ENCODE measurements around the gene BHLHE23.
"Not testable (repeated sequence)": the region's sequence is repeated elsewhere in the genome, so short reads cannot be mapped to it uniquely, and the experiment has no call there.

BHLHE23 gene

DNA sequence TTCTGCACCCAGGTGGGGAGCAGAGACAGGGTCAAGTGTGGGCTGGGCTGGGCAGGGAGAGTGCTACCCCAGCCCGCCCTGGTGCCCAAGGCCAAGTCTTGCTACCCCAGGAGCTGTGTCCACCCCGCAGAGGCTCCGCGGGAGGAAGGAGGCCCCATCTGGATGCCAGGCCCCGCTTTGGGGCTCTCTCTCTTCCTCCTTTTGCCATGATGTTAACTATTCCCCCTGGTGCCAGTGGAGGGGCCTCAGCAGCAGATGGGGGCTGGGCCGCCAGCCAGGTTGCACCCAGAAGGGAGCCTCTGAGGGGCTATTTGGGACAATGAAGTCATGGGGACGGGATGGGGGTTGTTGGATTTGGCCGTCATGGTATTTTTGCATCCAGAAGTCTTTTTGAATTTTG is 45.0 kb downstream of the BHLHE23 start:
- Histone ChIP-seq H3K36me3 (ENCODE audit: insufficient read depth, low read length) (no peaks in the 10 kb centered on the region; the same call in 1 of the 2 replicates), H3K27me3 (ENCODE audit: insufficient read depth, low read length) (no peaks in the 10 kb centered on the region), H3K79me2 (ENCODE audit: control insufficient read depth, insufficient read depth, low read length, unreplicated experiment) (peaks cover 6% of the 10 kb centered on the region), H3K4me3 (ENCODE audit: low read depth, low read length) (no peak overlapping the region), H3K27ac (ENCODE audit: low read depth, low read length) (no peak overlapping the region), H2AFZ (ENCODE audit: low read length, unreplicated experiment) (no peak overlapping the region), H3K4me1 (ENCODE audit: control insufficient read depth, insufficient read depth, low read length, unreplicated experiment) (no peaks in the 10 kb centered on the region)

DNA sequence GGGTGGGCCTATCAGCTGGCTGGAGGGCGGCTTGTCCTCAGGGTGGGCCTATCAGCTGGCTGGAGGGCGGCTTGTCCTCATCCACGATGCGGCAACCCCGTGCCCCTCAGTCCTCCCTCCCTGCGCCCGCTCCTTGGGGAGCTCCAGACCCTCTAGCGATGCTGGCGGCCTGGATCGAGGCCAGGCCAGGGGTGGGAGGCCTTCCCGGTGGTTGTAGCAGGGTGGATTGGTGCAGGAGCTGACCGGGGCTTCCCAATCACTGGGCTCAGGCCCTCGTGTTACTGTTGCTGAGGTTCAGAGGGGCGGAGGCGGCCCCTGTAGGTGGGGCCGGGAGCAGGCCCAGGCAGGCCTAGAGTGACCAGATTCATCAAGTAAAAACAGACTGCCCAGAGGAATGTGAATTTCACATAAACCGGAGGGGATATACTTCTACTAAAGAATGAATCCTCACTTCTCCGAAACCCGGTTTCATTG is 45.4 kb downstream of the BHLHE23 start:
- Histone ChIP-seq H3K79me2 (ENCODE audit: control insufficient read depth, insufficient read depth, low read length, unreplicated experiment) (peaks cover 6% of the 10 kb centered on the region), H3K4me1 (ENCODE audit: control insufficient read depth, insufficient read depth, low read length, unreplicated experiment) (no peaks in the 10 kb centered on the region), H3K27me3 (ENCODE audit: insufficient read depth, low read length) (no peaks in the 10 kb centered on the region), H3K4me3 (ENCODE audit: low read depth, low read length) (no peak overlapping the region), H3K27ac (ENCODE audit: low read depth, low read length) (no peak overlapping the region), H2AFZ (ENCODE audit: low read length, unreplicated experiment) (no peak overlapping the region), H3K36me3 (ENCODE audit: insufficient read depth, low read length) (no peaks in the 10 kb centered on the region; the same call in 1 of the 2 replicates)

DNA sequence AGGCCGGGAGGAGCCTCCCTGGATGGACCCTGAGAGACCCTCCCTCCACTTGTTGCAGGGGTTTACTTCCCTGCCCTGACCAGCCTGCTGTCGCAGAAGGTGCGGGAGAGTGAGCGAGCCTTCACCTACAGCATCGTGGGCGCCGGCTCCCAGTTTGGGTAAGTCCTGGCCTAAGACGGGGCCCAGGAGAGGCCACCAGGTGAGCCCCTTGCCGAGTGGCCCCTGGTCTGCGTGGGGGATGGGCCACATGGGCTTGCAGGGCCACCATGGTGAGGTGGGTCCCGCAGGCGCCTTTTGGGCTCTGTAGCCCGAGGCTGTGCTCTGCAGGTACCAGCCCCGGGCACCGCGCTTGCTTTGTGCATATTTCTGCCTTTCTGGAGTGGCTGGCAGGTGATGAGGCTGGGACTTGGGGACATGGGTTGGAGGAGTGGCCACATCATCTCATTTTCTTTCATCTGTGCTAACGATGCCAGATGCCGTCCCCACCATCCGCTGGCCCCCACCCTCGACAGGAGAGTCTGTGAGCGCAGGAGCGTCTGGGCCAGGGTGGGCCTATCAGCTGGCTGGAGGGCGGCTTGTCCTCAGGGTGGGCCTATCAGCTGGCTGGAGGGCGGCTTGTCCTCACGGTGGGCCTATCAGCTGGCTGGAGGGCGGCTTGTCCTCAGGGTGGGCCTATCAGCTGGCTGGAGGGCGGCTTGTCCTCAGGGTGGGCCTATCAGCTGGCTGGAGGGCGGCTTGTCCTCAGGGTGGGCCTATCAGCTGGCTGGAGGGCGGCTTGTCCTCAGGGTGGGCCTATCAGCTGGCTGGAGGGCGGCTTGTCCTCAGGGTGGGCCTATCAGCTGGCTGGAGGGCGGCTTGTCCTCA is 46.1 kb downstream of the BHLHE23 start:
- H2AFZ ChIP-seq (ENCODE audit: low read length, unreplicated experiment); H3K27me3 ChIP-seq (ENCODE audit: insufficient read depth, low read length); H3K4me3 ChIP-seq (ENCODE audit: low read depth, low read length); H3K36me3 ChIP-seq (ENCODE audit: insufficient read depth, low read length); H3K27ac ChIP-seq (ENCODE audit: low read depth, low read length); H3K4me1 ChIP-seq (ENCODE audit: control insufficient read depth, insufficient read depth, low read length, unreplicated experiment); H3K79me2 ChIP-seq (ENCODE audit: control insufficient read depth, insufficient read depth, low read length, unreplicated experiment): not testable (repeated sequence)

DNA sequence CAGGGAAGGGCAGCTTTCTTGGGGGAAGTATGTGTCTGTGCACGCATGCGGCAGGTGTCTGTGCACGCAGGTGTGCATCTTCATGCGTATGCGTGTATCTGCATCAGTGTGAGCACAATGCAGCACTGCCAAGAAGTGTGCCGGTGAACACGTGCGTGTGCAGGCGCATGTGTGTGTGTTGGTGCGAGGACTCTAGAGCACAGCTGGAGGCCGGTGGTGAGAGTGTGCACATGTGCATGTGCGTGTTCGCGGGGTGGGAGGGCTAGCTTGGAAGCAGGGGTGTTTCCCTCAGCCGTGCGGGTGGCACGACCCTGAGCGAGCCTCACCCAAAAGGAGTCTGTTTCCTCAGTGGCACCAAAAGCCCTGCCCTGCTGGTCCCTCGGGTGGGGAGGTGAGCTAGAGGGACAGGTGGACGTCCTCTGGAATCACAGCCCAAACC is 46.7 kb downstream of the BHLHE23 start:
- Histone ChIP-seq H2AFZ (ENCODE audit: low read length, unreplicated experiment) (no peak overlapping the region), H3K4me1 (ENCODE audit: control insufficient read depth, insufficient read depth, low read length, unreplicated experiment) (no peaks in the 10 kb centered on the region), H3K36me3 (ENCODE audit: insufficient read depth, low read length) (no peaks in the 10 kb centered on the region; the same call in 1 of the 2 replicates), H3K27ac (ENCODE audit: low read depth, low read length) (no peak overlapping the region), H3K79me2 (ENCODE audit: control insufficient read depth, insufficient read depth, low read length, unreplicated experiment) (peaks cover 15% of the 10 kb centered on the region), H3K27me3 (ENCODE audit: insufficient read depth, low read length) (no peaks in the 10 kb centered on the region), H3K4me3 (ENCODE audit: low read depth, low read length) (no peak overlapping the region)

DNA sequence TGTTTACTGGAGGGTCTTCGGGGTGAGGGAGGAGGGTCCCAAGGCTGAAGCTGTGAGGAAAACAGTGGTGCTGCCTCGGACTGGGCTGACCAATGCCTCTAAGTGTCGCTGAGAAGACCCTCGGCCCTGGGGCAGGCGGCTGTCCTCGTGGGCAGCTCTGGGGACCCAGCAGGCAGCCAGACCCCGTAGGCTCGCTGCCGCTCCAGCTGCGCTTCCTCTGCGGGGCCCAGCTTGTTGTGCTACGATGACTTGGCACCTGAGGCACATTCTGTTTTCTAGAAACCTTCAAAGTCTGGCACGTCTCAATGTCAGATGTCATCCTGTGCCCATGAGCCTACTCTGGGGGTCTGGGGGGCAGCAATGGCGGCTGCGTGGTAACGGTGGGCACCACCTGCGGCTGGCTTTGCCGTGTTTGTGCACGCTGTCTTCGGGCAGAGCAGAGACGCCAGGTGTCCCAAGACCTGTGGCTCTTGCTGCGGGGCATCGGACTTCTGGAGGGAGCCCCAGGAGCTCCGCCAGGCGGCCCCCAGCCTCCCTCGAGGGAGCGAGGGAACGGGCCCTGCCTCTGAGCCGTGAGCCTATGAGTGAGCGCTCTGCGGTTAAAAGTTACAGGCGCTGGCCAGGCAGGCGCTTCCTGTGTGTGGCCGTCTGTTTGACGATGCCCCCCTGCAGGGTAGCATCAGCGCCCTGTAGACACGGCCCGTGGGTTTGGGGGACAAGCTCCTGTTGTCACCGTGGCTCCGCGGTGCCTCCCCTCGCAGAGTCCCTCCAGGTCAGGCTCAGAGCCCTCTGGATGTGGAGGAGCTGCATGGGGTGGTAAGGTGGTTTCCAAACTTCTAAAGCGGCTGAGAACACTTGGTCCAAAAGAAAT is 47.4 kb downstream of the BHLHE23 start:
- Histone ChIP-seq H3K4me3 (ENCODE audit: low read depth, low read length) (no peak overlapping the region), H3K36me3 (ENCODE audit: insufficient read depth, low read length) (no peaks in the 10 kb centered on the region; the same call in 1 of the 2 replicates), H3K27me3 (ENCODE audit: insufficient read depth, low read length) (no peaks in the 10 kb centered on the region), H3K27ac (ENCODE audit: low read depth, low read length) (no peak overlapping the region), H3K4me1 (ENCODE audit: control insufficient read depth, insufficient read depth, low read length, unreplicated experiment) (peaks cover 4% of the 10 kb centered on the region), H2AFZ (ENCODE audit: low read length, unreplicated experiment) (no peak overlapping the region), H3K79me2 (ENCODE audit: control insufficient read depth, insufficient read depth, low read length, unreplicated experiment) (peaks cover 22% of the 10 kb centered on the region)

DNA sequence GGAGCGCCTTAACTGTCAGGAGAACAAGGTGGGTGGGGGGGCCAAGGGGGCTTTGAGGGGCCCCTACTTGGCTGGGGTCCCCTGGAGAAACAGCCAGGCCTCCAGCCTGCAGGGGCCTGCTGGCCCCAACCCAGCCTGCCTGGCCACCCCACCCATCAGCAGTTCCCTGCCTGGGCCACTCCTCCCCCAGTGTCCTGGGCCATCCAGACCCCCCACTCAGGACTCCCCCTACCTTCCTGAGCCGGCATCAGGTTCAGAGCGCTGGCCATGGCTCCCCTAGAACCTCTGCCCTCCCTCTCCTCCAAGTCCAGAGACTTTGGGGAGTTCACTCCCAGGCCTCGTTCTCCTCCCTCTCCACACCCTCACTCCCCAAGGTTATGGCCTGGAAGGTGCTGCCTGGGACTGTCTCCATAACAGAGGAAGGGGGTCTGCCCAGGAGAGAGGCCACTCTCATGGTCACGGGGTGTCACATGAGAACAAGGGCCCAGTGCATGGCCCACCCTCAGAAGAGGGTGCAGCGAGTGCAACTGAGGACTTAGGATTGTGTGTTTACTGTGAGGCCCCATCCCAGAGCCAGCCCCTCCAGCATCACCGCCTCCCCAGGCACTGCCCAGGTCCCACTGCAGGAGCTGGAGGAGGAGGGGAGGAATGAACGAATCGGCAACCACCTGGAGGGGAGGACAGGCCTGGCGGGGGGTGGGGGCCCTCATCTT is 48.2 kb downstream of the BHLHE23 start:
- Histone ChIP-seq H3K4me1 (ENCODE audit: control insufficient read depth, insufficient read depth, low read length, unreplicated experiment) (peaks cover 5% of the 10 kb centered on the region), H3K4me3 (ENCODE audit: low read depth, low read length) (no peak overlapping the region), H3K36me3 (ENCODE audit: insufficient read depth, low read length) (no peaks in the 10 kb centered on the region), H3K27me3 (ENCODE audit: insufficient read depth, low read length) (no peaks in the 10 kb centered on the region), H2AFZ (ENCODE audit: low read length, unreplicated experiment) (no peak overlapping the region), H3K79me2 (ENCODE audit: control insufficient read depth, insufficient read depth, low read length, unreplicated experiment) (peaks cover 23% of the 10 kb centered on the region), H3K27ac (ENCODE audit: low read depth, low read length) (no peak overlapping the region)

DNA sequence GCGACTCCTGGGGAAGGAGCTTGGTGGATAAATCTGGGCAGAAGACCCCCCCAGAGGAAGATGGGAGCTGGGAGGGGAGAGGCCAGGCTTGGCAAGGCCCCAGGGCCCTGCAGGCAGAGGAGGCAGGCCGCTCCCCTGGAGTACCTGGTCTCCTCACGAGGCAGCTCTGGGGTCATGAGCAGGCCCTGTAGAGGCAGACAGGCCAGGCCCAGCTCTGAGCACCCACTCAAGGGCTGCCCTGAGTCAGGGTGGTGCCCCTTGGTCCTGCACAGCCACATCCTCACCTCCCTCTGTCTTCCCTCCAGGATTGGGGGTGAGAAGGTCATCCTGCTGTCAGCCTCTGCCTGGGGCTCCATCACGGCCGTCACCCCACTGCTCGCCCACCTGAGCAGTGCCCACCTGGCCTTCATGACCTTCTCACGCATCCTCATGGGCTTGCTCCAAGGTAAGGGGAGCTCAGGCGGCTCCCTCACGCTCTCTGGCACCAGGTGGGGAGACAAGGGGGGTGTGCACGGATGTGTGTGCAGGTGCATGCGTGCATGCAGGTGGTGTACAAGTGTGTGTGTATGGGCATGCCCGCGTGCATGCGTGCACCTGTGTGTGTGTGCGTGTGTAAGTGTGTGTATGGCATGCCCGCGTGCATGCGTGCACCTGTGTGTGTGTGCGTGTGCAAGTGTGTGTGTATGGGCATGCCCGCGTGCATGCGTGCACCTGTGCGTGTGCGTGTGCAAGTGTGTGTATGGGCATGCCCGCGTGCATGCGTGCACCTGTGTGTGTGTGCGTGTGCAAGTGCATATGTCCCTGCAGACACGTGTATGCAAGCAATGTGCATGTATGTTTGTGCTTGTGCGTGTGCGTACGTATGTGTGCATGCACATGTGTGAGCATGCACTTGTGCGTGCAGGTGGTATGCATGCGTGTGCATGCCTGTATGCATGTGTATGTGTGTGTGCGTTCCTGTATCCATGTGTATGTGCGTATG is 49.3 kb downstream of the BHLHE23 start:
- Histone ChIP-seq H3K79me2 (ENCODE audit: control insufficient read depth, insufficient read depth, low read length, unreplicated experiment) (peaks cover 23% of the 10 kb centered on the region), H3K27ac (ENCODE audit: low read depth, low read length) (no peak overlapping the region), H3K36me3 (ENCODE audit: insufficient read depth, low read length) (no peaks in the 10 kb centered on the region), H3K4me1 (ENCODE audit: control insufficient read depth, insufficient read depth, low read length, unreplicated experiment) (peaks cover 5% of the 10 kb centered on the region), H2AFZ (ENCODE audit: low read length, unreplicated experiment) (no peak overlapping the region), H3K27me3 (ENCODE audit: insufficient read depth, low read length) (no peaks in the 10 kb centered on the region), H3K4me3 (ENCODE audit: low read depth, low read length) (no peak overlapping the region)

DNA sequence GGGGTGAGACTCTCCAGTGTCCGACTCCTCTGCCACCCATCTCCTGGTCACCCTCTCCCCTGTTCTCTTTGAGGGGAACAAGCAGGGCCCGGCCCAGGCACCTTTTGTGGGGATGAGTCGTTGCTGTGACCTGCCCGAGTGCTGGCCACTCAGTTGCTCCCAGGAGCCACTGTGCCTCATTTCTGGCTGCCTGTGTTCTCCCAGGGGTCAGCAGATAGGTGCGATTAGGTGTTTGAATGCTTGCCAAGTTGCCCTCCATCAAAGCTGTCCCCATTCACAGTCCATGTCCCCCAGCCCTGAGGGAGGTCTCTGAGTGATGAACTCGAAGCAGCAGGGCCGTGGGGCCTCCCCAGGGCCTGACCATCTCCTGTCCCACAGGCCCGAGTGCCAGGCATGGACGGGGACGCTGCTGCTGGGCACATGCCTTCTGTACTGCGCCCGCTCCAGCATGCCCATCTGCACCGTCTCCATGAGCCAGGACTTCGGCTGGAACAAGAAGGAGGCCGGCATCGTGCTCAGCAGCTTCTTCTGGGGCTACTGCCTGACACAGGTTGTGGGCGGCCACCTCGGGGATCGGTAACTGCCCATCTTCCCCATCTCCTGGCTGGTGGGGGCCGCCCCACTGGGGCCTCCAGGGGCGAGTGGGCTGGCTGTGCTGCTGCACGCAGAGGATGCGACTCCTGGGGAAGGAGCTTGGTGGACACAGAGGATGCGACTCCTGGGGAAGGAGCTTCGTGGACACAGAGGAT is 50.2 kb downstream of the BHLHE23 start:
- Histone ChIP-seq H3K36me3 (ENCODE audit: insufficient read depth, low read length) (no peaks in the 10 kb centered on the region), H3K4me1 (ENCODE audit: control insufficient read depth, insufficient read depth, low read length, unreplicated experiment) (peaks cover 5% of the 10 kb centered on the region), H3K27me3 (ENCODE audit: insufficient read depth, low read length) (no peaks in the 10 kb centered on the region), H2AFZ (ENCODE audit: low read length, unreplicated experiment) (no peak overlapping the region), H3K27ac (ENCODE audit: low read depth, low read length) (no peak overlapping the region), H3K4me3 (ENCODE audit: low read depth, low read length) (no peak overlapping the region), H3K79me2 (ENCODE audit: control insufficient read depth, insufficient read depth, low read length, unreplicated experiment) (peaks cover 27% of the 10 kb centered on the region)

Data from ACC112 (cell line).